Measurements from ENCODE around the gene CEP170. TPM values are rescaled to one million over a fixed set of nuclear protein-coding genes. Genes with fewer than 3 reads are reported as not detected.

Gene CEP170
- total and polyA plus RNA-seq, 10 of the 15 experiments (the other 5 are each of a cell fraction or from before 2014, with no cell fraction given), result 15.0 to 67.3 (median 40.2) TPM

- TF ChIP-seq ZNF687 (IDR thresholded peaks at IDR 0.05) (peak; percentile 71), E4F1 (IDR thresholded peaks at IDR 0.05; ENCODE audit: borderline replicate concordance, partially characterized antibody) (no peak), ETV6 (conservative IDR thresholded peaks at IDR 0.05 in 1 of 2, IDR thresholded peaks at IDR 0.05 in 1 of 2; ENCODE audit: borderline replicate concordance in 1 of 2, low read depth in 1 of 2) (no peak), BHLHE40 (IDR thresholded peaks at IDR 0.05; ENCODE audit: borderline replicate concordance in 1 of 2, low read depth in 2 of 2, low read length in 1 of 2) (peak; percentile 84 to 95), MYC (IDR thresholded peaks at IDR 0.05; ENCODE audit: insufficient read depth, insufficient read length, insufficient replicate concordance, low read length, severe bottlenecking) (no peak), NR2F1 (conservative IDR thresholded peaks at IDR 0.05) (no peak), PKNOX1 (IDR thresholded peaks at IDR 0.05) (0 out of 2 replicates have a peak, but pooled peaks have one; percentile 10), ZNF24 (IDR thresholded peaks at IDR 0.05) (no peak), PAX5 (IDR thresholded peaks at IDR 0.05; ENCODE audit: borderline replicate concordance, low read depth, low read length) (0 out of 2 replicates have a peak, but pooled peaks have one; percentile 49), CHD1 (IDR thresholded peaks at IDR 0.05; ENCODE audit: low read depth, low read length) (no peak), ZBTB40 (IDR thresholded peaks at IDR 0.05; ENCODE audit: borderline replicate concordance) (peak; percentile 91; the same call in 1 of the 2 replicates), CREB1 (IDR thresholded peaks at IDR 0.05; ENCODE audit: low read depth) (peak; percentile 93)
Observed at GRCh38 chr1:243254927-243255790, at the start of gene CEP170 (continued).
